GM13976 (cell line): ENCODE measurements around the gene SPC24.
"Not testable (repeated sequence)": the region's sequence is repeated elsewhere in the genome, so short reads cannot be mapped to it uniquely, and the experiment has no call there.

Experiments used
- DNase-seq: peaks from one replicate; pipeline ENCODE4 v3.0.0; 2012; ENCODE audit warnings: low spot score
- CTCF ChIP-seq: IDR thresholded peaks from 2 replicates; pipeline ENCODE4 v1.5.1; 2012; ENCODE audit warnings: borderline replicate concordance, mild to moderate bottlenecking; ENCODE audit not compliant: insufficient read depth; ENCODE audit errors: extremely low read depth, missing control alignments, control extremely low read depth
- in situ Hi-C: fragments of 300-500 bp; cut with MboI; formaldehyde crosslinking; loops from one replicate; pipeline ENCODE4 v1.12.0; 2022; ENCODE audit warnings: low sequenced_read_pairs, mixed read lengths, inconsistent platforms; ENCODE audit not compliant: unreplicated experiment

Gene SPC24

GRCh38 chr19:11166281-11167142, 10.9 kb upstream of the SPC24 start:
- in situ Hi-C loops = no loop called here
- TF ChIP-seq CTCF = no peak
- DNase-seq = no peak

- no peak for TF ChIP-seq CTCF
- in situ Hi-C loops = no loop called here
- DNase-seq = no peak
These were observed 10.0 kb upstream of the SPC24 start for GRCh38 chr19:11165486-11166030.

GRCh38 chr19:11164879-11165406, 9.4 kb upstream of the SPC24 start:
- no peak for TF ChIP-seq CTCF
- in situ Hi-C loops = no loop called here

GRCh38 chr19:11164296-11164695, 8.7 kb upstream of the SPC24 start:
- in situ Hi-C loops = no loop called here
- TF ChIP-seq CTCF = no peak

More at GRCh38 chr19:11164879-11165406, 9.4 kb upstream of the SPC24 start:
- no peak for DNase-seq

GRCh38 chr19:11160440-11160768, 4.8 kb upstream of the SPC24 start:
- DNase-seq, in situ Hi-C loops: not testable (repeated sequence)

More at GRCh38 chr19:11164296-11164695, 8.7 kb upstream of the SPC24 start:
- no peak for DNase-seq

GRCh38 chr19:11159598-11160439, 4.2 kb upstream of the SPC24 start:
- TF ChIP-seq CTCF = no peak
- in situ Hi-C loops = no loop called here
- no peak for DNase-seq
